ENCODE measurements around the gene PARD3.

DNA sequence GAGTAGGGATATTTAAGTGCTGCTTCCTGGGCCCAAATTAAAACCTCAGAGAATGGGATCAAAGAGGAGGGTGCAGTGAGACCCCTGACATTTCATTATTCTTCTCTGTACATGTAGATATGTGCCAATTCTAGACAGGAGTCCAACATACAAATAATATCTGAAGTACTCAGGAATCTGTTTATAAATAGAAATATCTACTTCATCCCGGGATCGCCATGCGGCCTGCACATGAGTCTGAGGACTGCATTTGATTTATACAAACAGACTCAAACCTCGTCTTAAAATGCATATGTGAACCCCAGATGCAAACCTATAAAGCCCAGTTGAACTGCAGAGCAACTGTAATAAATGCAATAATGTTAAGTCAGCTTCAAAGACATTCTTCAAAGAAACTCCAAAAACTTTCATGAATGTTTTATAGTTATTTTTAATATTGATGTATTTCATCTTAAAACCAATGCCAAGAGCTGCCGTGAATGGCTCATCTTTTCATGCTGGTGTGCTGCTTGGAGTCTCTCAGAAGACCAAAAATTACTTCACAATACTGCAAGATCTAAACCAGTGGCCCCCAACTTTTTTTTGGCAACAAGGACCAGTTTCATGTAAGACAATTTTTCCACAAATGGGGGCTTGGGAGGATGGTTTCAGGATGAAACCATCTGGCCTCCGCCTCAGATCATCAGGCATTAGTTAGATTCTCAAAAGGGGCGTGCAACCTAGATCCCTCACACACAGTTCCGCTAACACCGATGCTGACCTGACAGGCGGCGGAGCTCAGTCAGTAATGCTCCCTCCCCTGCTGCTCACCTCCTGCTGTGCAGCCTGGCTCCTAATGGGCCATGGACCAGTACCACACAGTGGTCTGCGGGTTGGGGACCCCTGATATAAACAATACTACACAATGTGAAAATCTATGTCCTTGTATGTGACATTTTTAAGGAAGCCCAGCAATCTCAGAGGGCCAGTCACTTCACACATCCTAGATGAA is 166.9 kb downstream of the PARD3 start:
- TF ChIP-seq CBX3 (IDR thresholded peaks at IDR 0.05; ENCODE audit: borderline replicate concordance, low read depth) (no peak), BACH1 (IDR thresholded peaks at IDR 0.05; ENCODE audit: borderline replicate concordance) (no peak), POLR2A (IDR thresholded peaks at IDR 0.05; ENCODE audit: low read depth, low read length) (no peak), GABPA (IDR thresholded peaks at IDR 0.05; ENCODE audit: low read depth) (no peak), ESRRA (IDR thresholded peaks at IDR 0.05; ENCODE audit: low read length) (no peak), SP1 (IDR thresholded peaks at IDR 0.05; ENCODE audit: low read depth, low read length) (no peak), YY1 (IDR thresholded peaks at IDR 0.05; ENCODE audit: low read depth, low read length) (no peak), HDAC6 (IDR thresholded peaks at IDR 0.05; ENCODE audit: unreplicated experiment) (no peak)
- TF ChIP-seq, protein P1, sequence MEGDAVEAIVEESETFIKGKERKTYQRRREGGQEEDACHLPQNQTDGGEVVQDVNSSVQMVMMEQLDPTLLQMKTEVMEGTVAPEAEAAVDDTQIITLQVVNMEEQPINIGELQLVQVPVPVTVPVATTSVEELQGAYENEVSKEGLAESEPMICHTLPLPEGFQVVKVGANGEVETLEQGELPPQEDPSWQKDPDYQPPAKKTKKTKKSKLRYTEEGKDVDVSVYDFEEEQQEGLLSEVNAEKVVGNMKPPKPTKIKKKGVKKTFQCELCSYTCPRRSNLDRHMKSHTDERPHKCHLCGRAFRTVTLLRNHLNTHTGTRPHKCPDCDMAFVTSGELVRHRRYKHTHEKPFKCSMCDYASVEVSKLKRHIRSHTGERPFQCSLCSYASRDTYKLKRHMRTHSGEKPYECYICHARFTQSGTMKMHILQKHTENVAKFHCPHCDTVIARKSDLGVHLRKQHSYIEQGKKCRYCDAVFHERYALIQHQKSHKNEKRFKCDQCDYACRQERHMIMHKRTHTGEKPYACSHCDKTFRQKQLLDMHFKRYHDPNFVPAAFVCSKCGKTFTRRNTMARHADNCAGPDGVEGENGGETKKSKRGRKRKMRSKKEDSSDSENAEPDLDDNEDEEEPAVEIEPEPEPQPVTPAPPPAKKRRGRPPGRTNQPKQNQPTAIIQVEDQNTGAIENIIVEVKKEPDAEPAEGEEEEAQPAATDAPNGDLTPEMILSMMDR (IDR thresholded peaks at IDR 0.05 in 2 of 3, conservative IDR thresholded peaks at IDR 0.05 in 1 of 3; ENCODE audit: control insufficient read depth in 2 of 3, extremely low read depth in 1 of 3, insufficient read depth in 1 of 3, low read depth in 3 of 3, low read length in 3 of 3) = no peak
- TF ChIP-seq, protein P2, sequence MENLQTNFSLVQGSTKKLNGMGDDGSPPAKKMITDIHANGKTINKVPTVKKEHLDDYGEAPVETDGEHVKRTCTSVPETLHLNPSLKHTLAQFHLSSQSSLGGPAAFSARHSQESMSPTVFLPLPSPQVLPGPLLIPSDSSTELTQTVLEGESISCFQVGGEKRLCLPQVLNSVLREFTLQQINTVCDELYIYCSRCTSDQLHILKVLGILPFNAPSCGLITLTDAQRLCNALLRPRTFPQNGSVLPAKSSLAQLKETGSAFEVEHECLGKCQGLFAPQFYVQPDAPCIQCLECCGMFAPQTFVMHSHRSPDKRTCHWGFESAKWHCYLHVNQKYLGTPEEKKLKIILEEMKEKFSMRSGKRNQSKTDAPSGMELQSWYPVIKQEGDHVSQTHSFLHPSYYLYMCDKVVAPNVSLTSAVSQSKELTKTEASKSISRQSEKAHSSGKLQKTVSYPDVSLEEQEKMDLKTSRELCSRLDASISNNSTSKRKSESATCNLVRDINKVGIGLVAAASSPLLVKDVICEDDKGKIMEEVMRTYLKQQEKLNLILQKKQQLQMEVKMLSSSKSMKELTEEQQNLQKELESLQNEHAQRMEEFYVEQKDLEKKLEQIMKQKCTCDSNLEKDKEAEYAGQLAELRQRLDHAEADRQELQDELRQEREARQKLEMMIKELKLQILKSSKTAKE (IDR thresholded peaks at IDR 0.05; ENCODE audit: low read depth, poor library complexity, severe bottlenecking) = no peak
- TF ChIP-seq, protein P3, sequence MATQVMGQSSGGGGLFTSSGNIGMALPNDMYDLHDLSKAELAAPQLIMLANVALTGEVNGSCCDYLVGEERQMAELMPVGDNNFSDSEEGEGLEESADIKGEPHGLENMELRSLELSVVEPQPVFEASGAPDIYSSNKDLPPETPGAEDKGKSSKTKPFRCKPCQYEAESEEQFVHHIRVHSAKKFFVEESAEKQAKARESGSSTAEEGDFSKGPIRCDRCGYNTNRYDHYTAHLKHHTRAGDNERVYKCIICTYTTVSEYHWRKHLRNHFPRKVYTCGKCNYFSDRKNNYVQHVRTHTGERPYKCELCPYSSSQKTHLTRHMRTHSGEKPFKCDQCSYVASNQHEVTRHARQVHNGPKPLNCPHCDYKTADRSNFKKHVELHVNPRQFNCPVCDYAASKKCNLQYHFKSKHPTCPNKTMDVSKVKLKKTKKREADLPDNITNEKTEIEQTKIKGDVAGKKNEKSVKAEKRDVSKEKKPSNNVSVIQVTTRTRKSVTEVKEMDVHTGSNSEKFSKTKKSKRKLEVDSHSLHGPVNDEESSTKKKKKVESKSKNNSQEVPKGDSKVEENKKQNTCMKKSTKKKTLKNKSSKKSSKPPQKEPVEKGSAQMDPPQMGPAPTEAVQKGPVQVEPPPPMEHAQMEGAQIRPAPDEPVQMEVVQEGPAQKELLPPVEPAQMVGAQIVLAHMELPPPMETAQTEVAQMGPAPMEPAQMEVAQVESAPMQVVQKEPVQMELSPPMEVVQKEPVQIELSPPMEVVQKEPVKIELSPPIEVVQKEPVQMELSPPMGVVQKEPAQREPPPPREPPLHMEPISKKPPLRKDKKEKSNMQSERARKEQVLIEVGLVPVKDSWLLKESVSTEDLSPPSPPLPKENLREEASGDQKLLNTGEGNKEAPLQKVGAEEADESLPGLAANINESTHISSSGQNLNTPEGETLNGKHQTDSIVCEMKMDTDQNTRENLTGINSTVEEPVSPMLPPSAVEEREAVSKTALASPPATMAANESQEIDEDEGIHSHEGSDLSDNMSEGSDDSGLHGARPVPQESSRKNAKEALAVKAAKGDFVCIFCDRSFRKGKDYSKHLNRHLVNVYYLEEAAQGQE (IDR thresholded peaks at IDR 0.05; ENCODE audit: low read depth, low read length) = no peak
- TF ChIP-seq, protein P4, sequence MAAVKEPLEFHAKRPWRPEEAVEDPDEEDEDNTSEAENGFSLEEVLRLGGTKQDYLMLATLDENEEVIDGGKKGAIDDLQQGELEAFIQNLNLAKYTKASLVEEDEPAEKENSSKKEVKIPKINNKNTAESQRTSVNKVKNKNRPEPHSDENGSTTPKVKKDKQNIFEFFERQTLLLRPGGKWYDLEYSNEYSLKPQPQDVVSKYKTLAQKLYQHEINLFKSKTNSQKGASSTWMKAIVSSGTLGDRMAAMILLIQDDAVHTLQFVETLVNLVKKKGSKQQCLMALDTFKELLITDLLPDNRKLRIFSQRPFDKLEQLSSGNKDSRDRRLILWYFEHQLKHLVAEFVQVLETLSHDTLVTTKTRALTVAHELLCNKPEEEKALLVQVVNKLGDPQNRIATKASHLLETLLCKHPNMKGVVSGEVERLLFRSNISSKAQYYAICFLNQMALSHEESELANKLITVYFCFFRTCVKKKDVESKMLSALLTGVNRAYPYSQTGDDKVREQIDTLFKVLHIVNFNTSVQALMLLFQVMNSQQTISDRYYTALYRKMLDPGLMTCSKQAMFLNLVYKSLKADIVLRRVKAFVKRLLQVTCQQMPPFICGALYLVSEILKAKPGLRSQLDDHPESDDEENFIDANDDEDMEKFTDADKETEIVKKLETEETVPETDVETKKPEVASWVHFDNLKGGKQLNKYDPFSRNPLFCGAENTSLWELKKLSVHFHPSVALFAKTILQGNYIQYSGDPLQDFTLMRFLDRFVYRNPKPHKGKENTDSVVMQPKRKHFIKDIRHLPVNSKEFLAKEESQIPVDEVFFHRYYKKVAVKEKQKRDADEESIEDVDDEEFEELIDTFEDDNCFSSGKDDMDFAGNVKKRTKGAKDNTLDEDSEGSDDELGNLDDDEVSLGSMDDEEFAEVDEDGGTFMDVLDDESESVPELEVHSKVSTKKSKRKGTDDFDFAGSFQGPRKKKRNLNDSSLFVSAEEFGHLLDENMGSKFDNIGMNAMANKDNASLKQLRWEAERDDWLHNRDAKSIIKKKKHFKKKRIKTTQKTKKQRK (IDR thresholded peaks at IDR 0.05; ENCODE audit: low read depth, low read length) = no peak

All from GM12878 (cell line).